Measurements from ENCODE around the gene TNXB. TPM values are rescaled to one million over a fixed set of nuclear protein-coding genes. Genes with fewer than 3 reads are reported as not detected.
"Not testable (repeated sequence)": the region's sequence is repeated elsewhere in the genome, so short reads cannot be mapped to it uniquely, and the experiment has no call there.

The TNXB gene
- total RNA-seq, 5 donors from 2014 or later (not counting 1 experiment from before 2014, with no cell fraction given): 8.0 to 20.9 (median 15.4) TPM

GRCh38 chr6:32035283-32036013, 73.7 kb downstream of the TNXB start:
- H3K36me3 ChIP-seq (ENCODE audit: control insufficient read depth in 2 of 2, extremely low read depth in 1 of 2, insufficient read depth in 1 of 2, low read length in 1 of 2); CTCF ChIA-PET; H3K27me3 ChIP-seq (replicated peaks in 1 of 2; ENCODE audit: control insufficient read depth in 2 of 2, extremely low read depth in 1 of 2, insufficient read depth in 2 of 2, low read length in 1 of 2); H3K4me3 Mint-ChIP-seq; H3K27me3 Mint-ChIP-seq; H3K36me3 Mint-ChIP-seq; H3K9me3 ChIP-seq; H3K4me1 ChIP-seq (ENCODE audit: control insufficient read depth in 1 of 2, extremely low read depth in 1 of 2, insufficient read depth in 2 of 2, low read length in 2 of 2); ATAC-seq (replicated peaks in 1 of 4); H3K4me3 ChIP-seq (ENCODE audit: control insufficient read depth in 1 of 2, extremely low read depth in 1 of 2, low read length in 1 of 2); H3K27ac ChIP-seq (ENCODE audit: low read length); H3K9me3 Mint-ChIP-seq; POLR2A ChIA-PET; DNase-seq; H3K27ac Mint-ChIP-seq: not testable (repeated sequence)
- peaks cover 8 to 11% (median 10%) of the 10 kb centered on the region in 3 donors for H3K4me1 Mint-ChIP-seq
- WGBS (ENCODE audit: insufficient coverage): no CpG with 5 or more reads among the region's 16 CpGs

- H3K9me3 Mint-ChIP-seq; H3K27me3 Mint-ChIP-seq; H3K4me1 Mint-ChIP-seq; H3K27me3 ChIP-seq (replicated peaks in 1 of 2; ENCODE audit: control insufficient read depth in 2 of 2, extremely low read depth in 1 of 2, insufficient read depth in 2 of 2, low read length in 1 of 2); H3K4me3 ChIP-seq (ENCODE audit: control insufficient read depth in 1 of 2, extremely low read depth in 1 of 2, low read length in 1 of 2); H3K9me3 ChIP-seq; H3K27ac ChIP-seq (ENCODE audit: low read length); H3K27ac Mint-ChIP-seq; H3K36me3 Mint-ChIP-seq; POLR2A ChIA-PET; DNase-seq; CTCF ChIA-PET; H3K36me3 ChIP-seq (ENCODE audit: control insufficient read depth in 2 of 2, extremely low read depth in 1 of 2, insufficient read depth in 1 of 2, low read length in 1 of 2); H3K4me3 Mint-ChIP-seq; H3K4me1 ChIP-seq (ENCODE audit: control insufficient read depth in 1 of 2, extremely low read depth in 1 of 2, insufficient read depth in 2 of 2, low read length in 2 of 2); ATAC-seq (replicated peaks in 1 of 4): not testable (repeated sequence)
- WGBS (ENCODE audit: insufficient coverage): no CpG with 5 or more reads among the region's 14 CpGs
Observed at GRCh38 chr6:32029553-32029952, 79.6 kb downstream of the TNXB start.

- DNase-seq; ATAC-seq (replicated peaks in 1 of 4); H3K4me3 Mint-ChIP-seq; H3K4me3 ChIP-seq (ENCODE audit: control insufficient read depth in 1 of 2, extremely low read depth in 1 of 2, low read length in 1 of 2); POLR2A ChIA-PET; H3K27me3 Mint-ChIP-seq; H3K9me3 Mint-ChIP-seq; H3K9me3 ChIP-seq; H3K4me1 Mint-ChIP-seq; H3K27me3 ChIP-seq (replicated peaks in 1 of 2; ENCODE audit: control insufficient read depth in 2 of 2, extremely low read depth in 1 of 2, insufficient read depth in 2 of 2, low read length in 1 of 2); H3K27ac ChIP-seq (ENCODE audit: low read length); H3K36me3 ChIP-seq (ENCODE audit: control insufficient read depth in 2 of 2, extremely low read depth in 1 of 2, insufficient read depth in 1 of 2, low read length in 1 of 2); H3K4me1 ChIP-seq (ENCODE audit: control insufficient read depth in 1 of 2, extremely low read depth in 1 of 2, insufficient read depth in 2 of 2, low read length in 2 of 2); H3K36me3 Mint-ChIP-seq; H3K27ac Mint-ChIP-seq; CTCF ChIA-PET: not testable (repeated sequence)
- no CpG with 5 or more reads among the region's 10 CpGs for WGBS (ENCODE audit: insufficient coverage)
Observed at GRCh38 chr6:32028631-32029030, 80.5 kb downstream of the TNXB start.

DNA sequence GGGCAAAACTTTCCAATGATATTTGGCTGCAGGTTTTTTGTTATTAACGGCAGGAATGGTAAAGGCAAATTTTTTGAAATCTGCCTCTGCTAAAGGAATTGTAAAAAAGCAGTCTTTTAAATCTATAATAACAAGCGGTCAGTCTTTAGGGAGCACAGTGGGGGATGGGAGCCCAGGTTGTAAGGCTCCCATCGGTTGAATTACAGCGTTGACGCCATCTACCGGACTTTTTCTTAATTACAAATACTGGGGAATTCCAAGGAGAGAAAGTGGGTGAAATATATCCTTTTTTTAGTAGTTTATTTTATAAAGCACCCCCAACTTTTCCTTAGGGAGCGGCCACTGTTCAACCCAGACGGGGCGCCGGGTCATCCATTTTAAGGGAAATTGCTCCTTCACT, 87.0 kb downstream of the TNXB start:
- H3K36me3 Mint-ChIP-seq; ATAC-seq (replicated peaks in 1 of 4); H3K27me3 Mint-ChIP-seq; H3K4me3 ChIP-seq (ENCODE audit: control insufficient read depth in 1 of 2, extremely low read depth in 1 of 2, low read length in 1 of 2); H3K27me3 ChIP-seq (replicated peaks in 1 of 2; ENCODE audit: control insufficient read depth in 2 of 2, extremely low read depth in 1 of 2, insufficient read depth in 2 of 2, low read length in 1 of 2); H3K4me1 ChIP-seq (ENCODE audit: control insufficient read depth in 1 of 2, extremely low read depth in 1 of 2, insufficient read depth in 2 of 2, low read length in 2 of 2); H3K36me3 ChIP-seq (ENCODE audit: control insufficient read depth in 2 of 2, extremely low read depth in 1 of 2, insufficient read depth in 1 of 2, low read length in 1 of 2); H3K9me3 Mint-ChIP-seq; POLR2A ChIA-PET; H3K4me3 Mint-ChIP-seq; H3K4me1 Mint-ChIP-seq; DNase-seq; H3K27ac Mint-ChIP-seq; CTCF ChIA-PET; H3K27ac ChIP-seq (ENCODE audit: low read length); H3K9me3 ChIP-seq: not testable (repeated sequence)
- WGBS (ENCODE audit: insufficient coverage): no CpG with 5 or more reads among the region's 10 CpGs

- H3K36me3 ChIP-seq (ENCODE audit: control insufficient read depth in 2 of 2, extremely low read depth in 1 of 2, insufficient read depth in 1 of 2, low read length in 1 of 2); H3K4me1 Mint-ChIP-seq; H3K9me3 ChIP-seq; H3K36me3 Mint-ChIP-seq; H3K4me3 Mint-ChIP-seq; POLR2A ChIA-PET; ATAC-seq (replicated peaks in 1 of 4); H3K4me3 ChIP-seq (ENCODE audit: control insufficient read depth in 1 of 2, extremely low read depth in 1 of 2, low read length in 1 of 2); H3K9me3 Mint-ChIP-seq; H3K27ac Mint-ChIP-seq; H3K27ac ChIP-seq (ENCODE audit: low read length); CTCF ChIA-PET; H3K4me1 ChIP-seq (ENCODE audit: control insufficient read depth in 1 of 2, extremely low read depth in 1 of 2, insufficient read depth in 2 of 2, low read length in 2 of 2); H3K27me3 ChIP-seq (replicated peaks in 1 of 2; ENCODE audit: control insufficient read depth in 2 of 2, extremely low read depth in 1 of 2, insufficient read depth in 2 of 2, low read length in 1 of 2); H3K27me3 Mint-ChIP-seq; DNase-seq: not testable (repeated sequence)
- WGBS (ENCODE audit: insufficient coverage): no CpG with 5 or more reads among the region's 6 CpGs
Observed at GRCh38 chr6:32014547-32014946, 94.6 kb downstream of the TNXB start, which contains the start of gene C4B. C4B (plus strand) TSS chr6:32014795; CDS start chr6:32014846, 51 bp downstream.

DNA sequence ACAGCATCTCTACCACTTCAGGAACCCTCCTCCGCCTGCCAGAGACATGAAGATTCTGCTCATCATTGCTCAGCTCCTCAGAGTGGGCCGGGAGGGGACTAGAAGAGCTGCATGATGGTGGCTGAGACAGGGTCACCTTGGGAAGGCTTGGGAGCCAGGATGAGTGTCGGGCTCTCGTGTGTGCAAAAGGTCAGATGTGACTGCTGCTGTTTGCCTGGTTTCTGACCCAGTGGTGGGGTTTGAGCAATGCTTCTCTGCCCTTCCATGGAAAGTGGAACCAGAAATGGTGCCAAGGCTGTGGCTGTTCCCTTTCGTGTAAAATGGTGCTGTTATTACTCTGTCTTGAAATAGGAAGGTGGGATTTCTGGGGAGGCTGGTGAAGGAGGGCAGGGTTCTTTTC, 95.4 kb downstream of the TNXB start:
- not testable (repeated sequence) for H3K27me3 Mint-ChIP-seq, H3K4me3 Mint-ChIP-seq, H3K27ac Mint-ChIP-seq

More for the DNA sequence above, 95.4 kb downstream of the TNXB start:
- H3K36me3 ChIP-seq (ENCODE audit: control insufficient read depth in 2 of 2, extremely low read depth in 1 of 2, insufficient read depth in 1 of 2, low read length in 1 of 2); DNase-seq; ATAC-seq (replicated peaks in 1 of 4); H3K4me1 ChIP-seq (ENCODE audit: control insufficient read depth in 1 of 2, extremely low read depth in 1 of 2, insufficient read depth in 2 of 2, low read length in 2 of 2); H3K36me3 Mint-ChIP-seq; H3K27me3 ChIP-seq (replicated peaks in 1 of 2; ENCODE audit: control insufficient read depth in 2 of 2, extremely low read depth in 1 of 2, insufficient read depth in 2 of 2, low read length in 1 of 2); H3K4me1 Mint-ChIP-seq; POLR2A ChIA-PET; H3K9me3 ChIP-seq; H3K9me3 Mint-ChIP-seq; CTCF ChIA-PET; H3K27ac ChIP-seq (ENCODE audit: low read length); H3K4me3 ChIP-seq (ENCODE audit: control insufficient read depth in 1 of 2, extremely low read depth in 1 of 2, low read length in 1 of 2): not testable (repeated sequence)
- no CpG with 5 or more reads among the region's 5 CpGs for WGBS (ENCODE audit: insufficient coverage)

Measured in T-cell (primary cell).